ENCODE results near the gene ELMO1.

Gene ELMO1

DNA sequence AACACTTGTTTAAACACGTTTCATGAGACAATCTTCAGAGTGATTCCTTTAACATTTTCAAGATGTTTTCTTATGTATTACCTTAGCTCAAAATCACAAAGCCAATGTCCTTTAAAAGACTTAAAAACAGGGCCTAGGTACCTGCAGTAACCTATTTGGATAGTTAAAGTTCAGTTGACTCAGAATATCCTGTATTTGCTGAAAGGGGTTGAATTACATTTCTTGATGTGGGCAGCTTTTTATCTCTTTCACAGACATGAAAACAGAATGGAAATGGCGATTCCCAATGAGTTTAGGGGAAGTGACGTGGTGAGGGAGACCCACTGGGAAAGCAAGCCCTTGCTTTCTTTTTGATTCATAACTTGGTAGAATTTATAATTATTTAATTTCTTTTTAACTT, 400.0 kb downstream of the ELMO1 start:
- no peaks in the 10 kb centered on the region for H3K9me3 ChIP-seq (ENCODE audit: severe bottlenecking)
- DNase-seq: no peak
- no peak overlapping the region for H3K27ac ChIP-seq
- no peaks in the 10 kb centered on the region for H3K36me3 ChIP-seq
- TF ChIP-seq, protein P1, sequence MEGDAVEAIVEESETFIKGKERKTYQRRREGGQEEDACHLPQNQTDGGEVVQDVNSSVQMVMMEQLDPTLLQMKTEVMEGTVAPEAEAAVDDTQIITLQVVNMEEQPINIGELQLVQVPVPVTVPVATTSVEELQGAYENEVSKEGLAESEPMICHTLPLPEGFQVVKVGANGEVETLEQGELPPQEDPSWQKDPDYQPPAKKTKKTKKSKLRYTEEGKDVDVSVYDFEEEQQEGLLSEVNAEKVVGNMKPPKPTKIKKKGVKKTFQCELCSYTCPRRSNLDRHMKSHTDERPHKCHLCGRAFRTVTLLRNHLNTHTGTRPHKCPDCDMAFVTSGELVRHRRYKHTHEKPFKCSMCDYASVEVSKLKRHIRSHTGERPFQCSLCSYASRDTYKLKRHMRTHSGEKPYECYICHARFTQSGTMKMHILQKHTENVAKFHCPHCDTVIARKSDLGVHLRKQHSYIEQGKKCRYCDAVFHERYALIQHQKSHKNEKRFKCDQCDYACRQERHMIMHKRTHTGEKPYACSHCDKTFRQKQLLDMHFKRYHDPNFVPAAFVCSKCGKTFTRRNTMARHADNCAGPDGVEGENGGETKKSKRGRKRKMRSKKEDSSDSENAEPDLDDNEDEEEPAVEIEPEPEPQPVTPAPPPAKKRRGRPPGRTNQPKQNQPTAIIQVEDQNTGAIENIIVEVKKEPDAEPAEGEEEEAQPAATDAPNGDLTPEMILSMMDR (IDR thresholded peaks at IDR 0.05; ENCODE audit: low read depth, low read length): no peak
- no peak overlapping the region for H3K4me3 ChIP-seq (ENCODE audit: low read depth, low read length)
- H3K27me3 ChIP-seq (ENCODE audit: insufficient read depth, low read depth, severe bottlenecking): no peaks in the 10 kb centered on the region

DNA sequence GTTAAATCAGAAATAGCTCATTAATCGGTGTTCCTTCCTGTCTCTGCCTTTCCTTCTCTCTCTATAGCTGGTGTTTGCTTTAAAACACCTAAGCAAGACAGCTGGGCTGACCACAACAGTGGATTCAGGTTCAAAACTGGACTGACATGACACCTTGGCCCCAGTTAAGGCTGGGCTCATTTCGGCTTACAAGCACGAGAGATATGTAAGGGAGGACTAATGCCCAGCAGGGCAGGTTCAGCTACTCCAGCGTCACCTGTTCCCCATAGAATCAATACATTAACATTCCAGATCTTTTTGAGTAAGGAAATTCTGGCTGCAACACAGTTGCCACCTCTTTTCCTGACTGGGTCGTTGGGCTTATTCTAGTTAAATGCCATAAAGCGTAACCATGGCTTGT, 401.4 kb downstream of the ELMO1 start:
- H3K4me3 ChIP-seq (ENCODE audit: low read depth, low read length): no peak overlapping the region
- H3K27ac ChIP-seq: no peak overlapping the region
- TF ChIP-seq, protein P1 (IDR thresholded peaks at IDR 0.05; ENCODE audit: low read depth, low read length): no peak
- DNase-seq: no peak
- H3K9me3 ChIP-seq (ENCODE audit: severe bottlenecking): no peaks in the 10 kb centered on the region
- no peaks in the 10 kb centered on the region for H3K36me3 ChIP-seq
- no peaks in the 10 kb centered on the region for H3K27me3 ChIP-seq (ENCODE audit: insufficient read depth, low read depth, severe bottlenecking)

DNA sequence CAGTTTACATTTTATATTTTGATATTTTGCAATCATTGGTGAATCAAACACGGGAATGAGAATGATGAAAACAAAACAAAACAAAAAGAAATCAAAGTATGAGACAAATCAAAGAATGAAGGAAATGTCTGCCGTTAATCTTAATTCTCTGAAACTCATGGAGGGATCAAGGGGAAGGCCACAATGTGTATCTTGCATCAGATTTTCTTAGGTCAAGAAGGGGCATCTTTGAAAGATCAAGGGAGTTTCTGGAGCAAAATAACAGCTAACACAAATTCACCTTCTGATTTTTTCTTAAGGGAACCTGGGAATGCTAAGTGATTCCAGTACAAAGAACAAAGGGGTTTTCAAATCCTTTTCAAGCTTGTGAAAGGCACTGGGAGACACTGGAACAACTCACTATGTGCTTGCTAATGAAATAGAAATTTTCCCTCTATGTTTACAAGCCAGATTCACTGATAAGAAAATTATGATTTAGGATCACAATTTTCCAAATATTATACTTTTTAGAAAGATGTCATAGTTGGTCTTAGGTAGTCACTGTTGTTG, 402.1 kb downstream of the ELMO1 start:
- Histone ChIP-seq H3K27me3 (ENCODE audit: insufficient read depth, low read depth, severe bottlenecking) (no peaks in the 10 kb centered on the region), H3K4me3 (ENCODE audit: low read depth, low read length) (no peak overlapping the region), H3K36me3 (no peaks in the 10 kb centered on the region), H3K27ac (no peak overlapping the region), H3K9me3 (ENCODE audit: severe bottlenecking) (no peaks in the 10 kb centered on the region)
- no peak for DNase-seq
- TF ChIP-seq, protein P1 (IDR thresholded peaks at IDR 0.05; ENCODE audit: low read depth, low read length): no peak

DNA sequence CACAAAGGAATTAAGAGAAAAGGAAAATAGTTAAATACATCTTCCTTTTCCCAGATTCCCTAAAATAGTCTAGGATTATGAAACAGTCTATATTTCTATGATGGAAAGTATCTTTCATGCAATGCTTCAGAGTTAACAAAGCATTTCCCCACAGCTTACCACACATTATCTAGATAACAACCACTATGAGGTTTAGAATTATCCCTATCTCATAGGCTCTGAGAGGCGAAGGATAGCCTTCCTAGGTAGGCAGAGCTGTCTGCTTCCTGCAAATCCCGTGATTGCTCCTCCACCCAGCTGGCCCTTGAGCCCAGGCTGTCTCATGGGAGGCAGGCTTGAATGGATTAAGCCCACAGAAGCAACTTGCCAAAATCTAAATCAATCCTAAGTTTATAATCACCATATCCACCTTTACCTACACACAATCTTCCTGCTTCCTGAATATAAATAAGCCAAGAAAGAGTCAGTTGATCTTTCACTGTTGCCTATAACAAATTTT, 402.9 kb downstream of the ELMO1 start:
- no peak overlapping the region for H3K27ac ChIP-seq
- no peaks in the 10 kb centered on the region for H3K27me3 ChIP-seq (ENCODE audit: insufficient read depth, low read depth, severe bottlenecking)
- DNase-seq: peak; percentile 73
- H3K36me3 ChIP-seq: no peaks in the 10 kb centered on the region
- H3K9me3 ChIP-seq (ENCODE audit: severe bottlenecking): no peaks in the 10 kb centered on the region
- no peak overlapping the region for H3K4me3 ChIP-seq (ENCODE audit: low read depth, low read length)
- TF ChIP-seq, protein P1 (IDR thresholded peaks at IDR 0.05; ENCODE audit: low read depth, low read length): no peak

DNA sequence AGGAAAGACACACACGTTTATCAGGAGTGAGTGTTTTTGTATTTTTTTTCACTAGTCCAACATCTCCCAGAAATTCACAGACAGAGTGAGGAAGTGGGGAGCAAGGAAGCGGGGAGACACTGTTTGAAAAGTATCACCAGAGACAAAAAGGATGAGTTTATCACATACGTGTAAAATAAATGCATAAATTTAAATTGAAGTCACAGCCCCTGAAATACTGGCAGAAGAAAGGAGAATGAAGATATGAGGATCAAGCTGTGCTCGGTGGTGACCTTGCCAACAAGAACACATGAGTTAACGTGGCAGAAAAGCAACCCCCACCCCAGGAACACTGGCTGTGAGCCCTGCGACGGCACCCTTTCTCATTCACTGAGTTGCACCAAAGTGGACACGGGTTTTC, 407.2 kb downstream of the ELMO1 start:
- no peak overlapping the region for H3K4me3 ChIP-seq (ENCODE audit: low read depth, low read length)
- no peaks in the 10 kb centered on the region for H3K27me3 ChIP-seq (ENCODE audit: insufficient read depth, low read depth, severe bottlenecking)
- no peaks in the 10 kb centered on the region for H3K36me3 ChIP-seq
- DNase-seq: no peak
- no peak overlapping the region for H3K27ac ChIP-seq
- TF ChIP-seq, protein P1 (IDR thresholded peaks at IDR 0.05; ENCODE audit: low read depth, low read length): no peak
- no peaks in the 10 kb centered on the region for H3K9me3 ChIP-seq (ENCODE audit: severe bottlenecking)

DNA sequence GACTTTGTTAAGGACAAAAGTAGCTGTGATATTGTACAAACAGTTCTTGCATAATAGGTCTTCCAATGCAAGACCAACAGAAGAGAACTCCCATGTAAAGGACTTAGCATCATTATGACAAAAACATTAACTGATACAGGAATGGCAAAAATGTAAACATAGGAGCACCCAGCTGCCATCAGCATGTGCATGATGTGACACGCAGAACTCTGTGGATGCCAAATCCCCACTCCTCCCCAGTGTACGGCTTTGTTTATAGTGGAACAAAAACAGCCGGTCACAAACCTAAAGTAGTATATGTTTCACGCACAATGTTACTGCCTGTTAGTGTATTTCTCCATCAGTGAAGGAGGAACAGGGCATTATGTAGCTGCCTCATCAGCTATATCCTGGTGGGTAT, 408.3 kb downstream of the ELMO1 start:
- H3K27ac ChIP-seq: no peak overlapping the region
- TF ChIP-seq, protein P1 (IDR thresholded peaks at IDR 0.05; ENCODE audit: low read depth, low read length): no peak
- DNase-seq: no peak
- H3K36me3 ChIP-seq: no peaks in the 10 kb centered on the region
- H3K9me3 ChIP-seq (ENCODE audit: severe bottlenecking): no peaks in the 10 kb centered on the region
- H3K4me3 ChIP-seq (ENCODE audit: low read depth, low read length): no peak overlapping the region
- no peaks in the 10 kb centered on the region for H3K27me3 ChIP-seq (ENCODE audit: insufficient read depth, low read depth, severe bottlenecking)

Data from WERI-Rb-1 (cell line).